ENCODE data around the gene ACKR4. TPM values are rescaled to one million over a fixed set of nuclear protein-coding genes. Genes with fewer than 3 reads are reported as not detected.

ACKR4 gene
- total and polyA plus RNA-seq, 9 of the 15 experiments (the other 6 are each of a cell fraction or from before 2014, with no cell fraction given): 0.04 to 0.06 TPM; not detected in 7

GRCh38 chr3:132616780-132617179 lies 19.7 kb downstream of the ACKR4 start:
- Histone ChIP-seq H3K27me3 (ENCODE audit: control insufficient read depth in 2 of 2, insufficient read depth in 2 of 2, low read length in 2 of 2) (no peaks in the 10 kb centered on the region), H3K9me1 (ENCODE audit: control insufficient read depth, insufficient read depth, low read length) (no peaks in the 10 kb centered on the region), H3K9ac (ENCODE audit: insufficient read depth in 1 of 2, low read depth in 2 of 2, low read length in 2 of 2) (no peak overlapping the region), H3K36me3 (ENCODE audit: control insufficient read depth, insufficient read depth, low read length) (no peaks in the 10 kb centered on the region), H3K9me3 (replicated peaks; ENCODE audit: control insufficient read depth, insufficient read depth, low read depth, low read length) (no peaks in the 10 kb centered on the region), H4K20me1 (replicated peaks; ENCODE audit: control insufficient read depth, insufficient read depth, low read length) (no peaks in the 10 kb centered on the region), H2AFZ (ENCODE audit: low read depth, low read length) (no peak overlapping the region), H3K4me1 (replicated peaks in 1 of 2; ENCODE audit: control insufficient read depth in 2 of 2, insufficient read depth in 2 of 2, low read length in 2 of 2) (no peaks in the 10 kb centered on the region), H3K4me3 (no peak overlapping the region), H3K27ac (ENCODE audit: extremely low read depth, low read depth, low read length) (no peak overlapping the region), H3K79me2 (ENCODE audit: control insufficient read depth, insufficient read depth, low read length) (no peaks in the 10 kb centered on the region), H3K4me2 (ENCODE audit: insufficient read depth, low read length) (no peak overlapping the region)
- 78% methylated on average over 1 of the region's 1 CpG for WGBS (ENCODE audit: insufficient coverage, low coverage, missing lambda C conversion rate)
- CTCF ChIA-PET (ENCODE audit: low intra/inter-chr PET ratio): no interaction called here
- intact Hi-C loops (cut with micrococcal nuclease): no loop called here
- ATAC-seq: no peak
- BruUV-seq (replicated peaks): no TSS peak
- FAIRE-seq: no peak
- TF ChIP-seq RBFOX2 (IDR thresholded peaks at IDR 0.05; ENCODE audit: low read depth, low read length): no peak
- TF ChIP-seq ZNF583 (CRISPR knock-in tag; IDR thresholded peaks at IDR 0.05): no peak
- no peak for TF ChIP-seq ZBTB5 (IDR thresholded peaks at IDR 0.05)
- no peak for TF ChIP-seq NELFE (IDR thresholded peaks at IDR 0.05; ENCODE audit: insufficient read depth, insufficient read length)
- TF ChIP-seq GABPB1 (CRISPR knock-in tag; IDR thresholded peaks at IDR 0.05): no peak
- TF ChIP-seq EP300 (IDR thresholded peaks at IDR 0.05; ENCODE audit: low read length): no peak
- TF ChIP-seq KDM1A (IDR thresholded peaks at IDR 0.05): no peak
- no peak for TF ChIP-seq SFPQ (IDR thresholded peaks at IDR 0.05; ENCODE audit: low read depth, low read length)
- DNase-seq (ENCODE audit: extremely low read depth in 1 of 4, low spot score in 3 of 4): no peak
- POLR2A ChIA-PET: no interaction called here
- in situ Hi-C loops (cut with MboI): no loop called here

All from K562 (cell line).